ENCODE data around the gene CCDC187.

The CCDC187 gene

DNA sequence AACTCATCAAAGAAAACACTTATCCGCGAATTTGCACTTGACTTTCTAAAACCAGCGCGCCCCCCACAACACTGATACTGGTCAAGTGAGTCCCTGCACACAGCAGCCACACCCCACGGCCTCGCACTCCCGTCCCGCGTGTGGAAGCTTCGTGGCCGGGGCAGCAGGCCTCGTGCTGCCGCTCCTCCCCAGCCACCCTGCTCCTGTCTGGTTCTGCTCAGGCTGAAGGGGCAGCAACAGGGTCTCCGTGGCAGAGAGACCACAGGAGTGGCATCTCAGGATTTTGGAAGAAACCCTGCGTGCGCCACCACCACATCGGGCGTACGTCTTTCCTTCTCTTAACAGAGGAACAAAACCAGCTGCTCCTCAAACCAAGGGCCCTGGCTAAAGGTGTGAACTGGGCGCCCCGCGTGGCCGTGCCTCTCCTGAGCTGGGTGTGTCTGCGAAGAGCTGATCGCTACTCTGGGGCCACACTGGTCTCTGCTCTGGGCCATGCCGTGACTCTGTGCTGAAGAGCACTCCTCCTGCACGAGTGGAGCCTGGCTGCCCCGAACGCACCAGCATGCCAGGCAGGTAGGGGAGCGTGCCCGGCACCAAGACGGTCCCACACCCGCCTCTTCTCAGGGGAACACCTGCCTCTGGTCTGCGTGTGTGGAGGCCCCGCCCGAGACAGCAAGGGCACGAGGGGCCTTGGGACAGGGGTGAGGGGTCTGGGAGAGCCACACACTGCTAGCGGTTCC, 81.6 kb downstream of the CCDC187 start:
- no peak overlapping the region for H3K9ac ChIP-seq (ENCODE audit: low read depth in 1 of 2, low read length in 2 of 2)
- H3K27me3 ChIP-seq (ENCODE audit: control insufficient read depth in 1 of 2, insufficient read depth in 2 of 2, low read length in 2 of 2): no peaks in the 10 kb centered on the region
- peaks cover 3 to 49% of the 10 kb centered on the region in 2 donors for H3K36me3 ChIP-seq (ENCODE audit: control insufficient read depth in 1 of 2, insufficient read depth in 2 of 2, low read length in 2 of 2)
- H3K4me1 ChIP-seq (ENCODE audit: control insufficient read depth in 1 of 2, insufficient read depth in 2 of 2, low read length in 2 of 2): no peaks in the 10 kb centered on the region
- H3K9me3 ChIP-seq (ENCODE audit: control insufficient read depth in 1 of 2, low read length in 2 of 2): no peaks in the 10 kb centered on the region
- H3K4me3 ChIP-seq (ENCODE audit: low read depth in 1 of 2, low read length in 2 of 2): no peak overlapping the region
- no peak overlapping the region for H3K27ac ChIP-seq (ENCODE audit: low read depth, low read length)

DNA sequence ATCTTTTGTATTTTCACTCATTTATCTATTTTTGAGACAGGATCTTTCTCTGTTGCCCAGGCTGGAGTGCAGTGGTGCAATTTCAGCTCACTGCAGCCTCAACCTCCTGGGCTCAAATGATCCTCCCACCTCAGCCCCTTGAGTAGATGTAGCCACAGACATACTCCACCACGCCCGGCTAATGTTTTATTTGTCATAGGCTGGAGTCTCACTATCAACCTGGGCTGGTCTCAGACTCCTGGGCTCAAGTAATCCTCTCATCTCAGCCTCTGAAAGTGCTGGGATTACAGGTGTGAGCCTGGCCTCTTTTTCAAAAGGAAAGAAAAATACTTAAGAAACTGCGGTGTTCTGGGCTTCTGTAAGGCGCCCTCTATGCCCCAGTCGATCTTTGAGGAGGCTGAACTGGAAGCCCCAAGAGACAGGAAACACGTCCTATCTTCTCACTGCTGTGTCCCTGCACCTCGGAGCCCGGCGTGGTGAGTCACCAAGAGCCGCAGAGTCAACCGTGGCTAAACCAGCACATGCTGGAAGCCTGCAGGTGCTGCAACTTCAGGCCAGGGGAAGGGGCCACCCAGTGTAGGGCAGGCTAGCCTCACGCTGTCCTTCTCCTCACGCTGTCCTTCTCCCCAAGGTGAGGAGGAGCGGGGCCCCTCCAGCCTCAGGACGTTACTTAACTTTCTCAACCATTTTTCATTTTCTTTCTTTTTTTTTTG, 83.7 kb downstream of the CCDC187 start:
- Histone ChIP-seq H3K4me3 (ENCODE audit: low read depth in 1 of 2, low read length in 2 of 2) (no peak overlapping the region), H3K27ac (ENCODE audit: low read depth, low read length) (no peak overlapping the region), H3K27me3 (ENCODE audit: control insufficient read depth in 1 of 2, insufficient read depth in 2 of 2, low read length in 2 of 2) (no peaks in the 10 kb centered on the region), H3K4me1 (ENCODE audit: control insufficient read depth in 1 of 2, insufficient read depth in 2 of 2, low read length in 2 of 2) (no peaks in the 10 kb centered on the region), H3K36me3 (ENCODE audit: control insufficient read depth in 1 of 2, insufficient read depth in 2 of 2, low read length in 2 of 2) (peaks cover 3 to 52% of the 10 kb centered on the region in 2 donors), H3K9me3 (ENCODE audit: control insufficient read depth in 1 of 2, low read length in 2 of 2) (no peaks in the 10 kb centered on the region), H3K9ac (ENCODE audit: low read depth in 1 of 2, low read length in 2 of 2) (no peak overlapping the region)

DNA sequence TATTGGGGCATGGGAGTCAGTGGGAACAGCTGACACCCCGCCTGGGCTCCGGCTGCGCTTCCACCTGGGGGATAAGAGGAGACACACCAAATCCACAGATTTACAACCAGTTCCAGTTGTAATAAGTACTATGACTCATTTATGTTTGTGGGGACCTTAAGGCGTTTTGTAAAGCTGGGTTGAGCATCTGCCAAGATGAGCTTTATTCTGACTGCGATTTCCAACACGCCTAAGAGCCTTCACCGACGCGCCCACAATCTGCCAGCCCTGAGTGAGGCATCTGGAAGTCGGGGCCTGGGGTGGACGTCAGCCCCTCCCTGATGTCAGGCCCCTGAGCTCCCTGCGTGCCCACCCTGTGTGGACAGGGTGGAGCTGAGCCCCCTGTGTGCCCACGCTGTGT, 84.6 kb downstream of the CCDC187 start:
- no peak overlapping the region for H3K4me3 ChIP-seq (ENCODE audit: low read depth in 1 of 2, low read length in 2 of 2)
- H3K9me3 ChIP-seq (ENCODE audit: control insufficient read depth in 1 of 2, low read length in 2 of 2): no peaks in the 10 kb centered on the region
- no peak overlapping the region for H3K27ac ChIP-seq (ENCODE audit: low read depth, low read length)
- no peak overlapping the region for H3K9ac ChIP-seq (ENCODE audit: low read depth in 1 of 2, low read length in 2 of 2)
- peaks cover 11 to 57% of the 10 kb centered on the region in 2 donors for H3K36me3 ChIP-seq (ENCODE audit: control insufficient read depth in 1 of 2, insufficient read depth in 2 of 2, low read length in 2 of 2)
- no peaks in the 10 kb centered on the region for H3K4me1 ChIP-seq (ENCODE audit: control insufficient read depth in 1 of 2, insufficient read depth in 2 of 2, low read length in 2 of 2)
- no peaks in the 10 kb centered on the region for H3K27me3 ChIP-seq (ENCODE audit: control insufficient read depth in 1 of 2, insufficient read depth in 2 of 2, low read length in 2 of 2)

DNA sequence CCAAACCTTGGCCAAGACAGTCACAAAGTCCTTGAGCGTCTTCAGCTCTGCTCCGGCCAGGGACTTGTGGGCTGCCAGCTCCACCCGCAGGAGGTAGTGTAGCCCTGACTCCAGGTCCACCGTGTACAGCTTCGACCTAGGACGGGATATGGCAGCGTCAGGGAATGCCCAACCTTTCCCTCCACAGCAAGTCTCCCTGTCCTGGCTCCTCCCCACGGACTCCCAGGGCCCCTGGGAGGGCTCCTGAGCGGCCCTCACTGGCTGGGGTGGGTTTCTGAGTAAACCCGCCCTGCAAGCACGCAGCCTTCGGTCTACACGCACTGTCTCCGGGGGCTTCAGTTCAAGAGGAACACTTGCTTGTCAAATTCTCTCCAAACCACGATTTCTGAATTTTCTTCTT, 85.2 kb downstream of the CCDC187 start:
- no peak overlapping the region for H3K27ac ChIP-seq (ENCODE audit: low read depth, low read length)
- no peaks in the 10 kb centered on the region for H3K4me1 ChIP-seq (ENCODE audit: control insufficient read depth in 1 of 2, insufficient read depth in 2 of 2, low read length in 2 of 2)
- peaks cover 11 to 57% of the 10 kb centered on the region in 2 donors for H3K36me3 ChIP-seq (ENCODE audit: control insufficient read depth in 1 of 2, insufficient read depth in 2 of 2, low read length in 2 of 2)
- H3K27me3 ChIP-seq (ENCODE audit: control insufficient read depth in 1 of 2, insufficient read depth in 2 of 2, low read length in 2 of 2): no peaks in the 10 kb centered on the region
- no peak overlapping the region for H3K4me3 ChIP-seq (ENCODE audit: low read depth in 1 of 2, low read length in 2 of 2)
- H3K9ac ChIP-seq (ENCODE audit: low read depth in 1 of 2, low read length in 2 of 2): no peak overlapping the region
- no peaks in the 10 kb centered on the region for H3K9me3 ChIP-seq (ENCODE audit: control insufficient read depth in 1 of 2, low read length in 2 of 2)

- Histone ChIP-seq H3K36me3 (ENCODE audit: control insufficient read depth in 1 of 2, insufficient read depth in 2 of 2, low read length in 2 of 2) (peaks cover 9 to 57% of the 10 kb centered on the region in 2 donors), H3K9ac (ENCODE audit: low read depth in 1 of 2, low read length in 2 of 2) (no peak overlapping the region), H3K27me3 (ENCODE audit: control insufficient read depth in 1 of 2, insufficient read depth in 2 of 2, low read length in 2 of 2) (no peaks in the 10 kb centered on the region), H3K9me3 (ENCODE audit: control insufficient read depth in 1 of 2, low read length in 2 of 2) (no peaks in the 10 kb centered on the region), H3K27ac (ENCODE audit: low read depth, low read length) (no peak overlapping the region), H3K4me1 (ENCODE audit: control insufficient read depth in 1 of 2, insufficient read depth in 2 of 2, low read length in 2 of 2) (no peaks in the 10 kb centered on the region), H3K4me3 (ENCODE audit: low read depth in 1 of 2, low read length in 2 of 2) (no peak overlapping the region)
Measured at GRCh38 chr9:136218271-136218670, 85.6 kb downstream of the CCDC187 start.

DNA sequence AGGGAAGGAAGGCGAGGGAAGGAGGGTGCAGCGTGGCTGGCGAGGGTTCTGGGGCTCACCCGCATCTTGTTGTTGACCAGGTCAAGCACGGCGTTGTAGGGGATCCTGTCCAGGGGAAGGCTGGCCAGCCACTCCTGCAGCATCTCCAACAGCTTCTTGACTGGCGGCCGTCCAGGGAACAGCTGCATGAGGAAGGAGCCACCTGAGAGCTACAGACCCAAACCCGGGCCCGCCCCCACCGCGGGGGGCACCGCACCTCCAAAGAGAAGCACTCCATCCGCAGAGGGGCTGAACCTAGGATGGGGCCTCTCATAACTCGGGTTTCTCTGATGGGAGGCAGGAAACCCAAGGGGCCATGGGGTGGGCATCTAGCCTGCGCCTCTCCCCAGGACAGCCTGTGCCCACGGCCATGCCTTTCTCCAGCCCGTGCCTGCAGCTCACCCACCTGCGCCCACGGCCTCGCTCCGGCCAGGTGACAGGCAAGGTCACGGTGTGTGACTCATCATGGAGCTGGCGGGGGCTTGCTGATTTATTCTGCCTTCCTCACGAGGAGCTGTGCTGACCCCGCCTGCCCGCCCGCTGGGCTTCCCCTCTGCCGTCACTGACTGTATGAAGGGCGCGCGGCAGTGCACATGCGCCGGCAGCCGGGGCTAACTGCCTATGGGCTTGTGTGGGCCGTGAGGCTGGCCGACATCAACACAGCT, 87.2 kb downstream of the CCDC187 start:
- Histone ChIP-seq H3K36me3 (ENCODE audit: control insufficient read depth in 1 of 2, insufficient read depth in 2 of 2, low read length in 2 of 2) (peaks cover 13 to 46% of the 10 kb centered on the region in 2 donors), H3K4me1 (ENCODE audit: control insufficient read depth in 1 of 2, insufficient read depth in 2 of 2, low read length in 2 of 2) (no peaks in the 10 kb centered on the region), H3K9ac (ENCODE audit: low read depth in 1 of 2, low read length in 2 of 2) (no peak overlapping the region), H3K27ac (ENCODE audit: low read depth, low read length) (no peak overlapping the region), H3K9me3 (ENCODE audit: control insufficient read depth in 1 of 2, low read length in 2 of 2) (no peaks in the 10 kb centered on the region), H3K27me3 (ENCODE audit: control insufficient read depth in 1 of 2, insufficient read depth in 2 of 2, low read length in 2 of 2) (no peaks in the 10 kb centered on the region), H3K4me3 (ENCODE audit: low read depth in 1 of 2, low read length in 2 of 2) (no peak overlapping the region)

DNA sequence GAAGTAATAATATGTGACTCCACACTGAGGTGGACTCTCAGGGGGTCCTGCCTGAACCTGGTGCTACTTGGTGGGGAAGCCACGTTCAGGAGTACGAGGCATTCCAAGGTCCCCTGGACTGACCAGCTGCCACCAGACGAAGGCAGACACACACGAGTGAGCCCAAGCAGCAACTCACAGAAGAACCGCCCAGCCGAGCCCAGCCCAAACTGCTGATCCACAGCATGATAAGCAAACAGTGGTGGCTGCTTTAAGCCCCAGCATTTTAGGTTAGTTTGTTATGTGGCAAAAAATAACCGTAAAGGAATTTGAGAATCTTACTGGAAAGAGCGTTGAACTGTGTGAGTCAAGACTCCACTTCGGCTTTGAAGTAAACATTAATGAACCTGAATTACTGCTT, 90.2 kb downstream of the CCDC187 start:
- H3K27me3 ChIP-seq (ENCODE audit: control insufficient read depth in 1 of 2, insufficient read depth in 2 of 2, low read length in 2 of 2): no peaks in the 10 kb centered on the region
- H3K9me3 ChIP-seq (ENCODE audit: control insufficient read depth in 1 of 2, low read length in 2 of 2): no peaks in the 10 kb centered on the region
- H3K4me1 ChIP-seq (ENCODE audit: control insufficient read depth in 1 of 2, insufficient read depth in 2 of 2, low read length in 2 of 2): no peaks in the 10 kb centered on the region
- no peak overlapping the region for H3K27ac ChIP-seq (ENCODE audit: low read depth, low read length)
- H3K36me3 ChIP-seq (ENCODE audit: control insufficient read depth in 1 of 2, insufficient read depth in 2 of 2, low read length in 2 of 2): peaks cover 17 to 51% of the 10 kb centered on the region in 2 donors
- H3K9ac ChIP-seq (ENCODE audit: low read depth in 1 of 2, low read length in 2 of 2): no peak overlapping the region
- no peak overlapping the region for H3K4me3 ChIP-seq (ENCODE audit: low read depth in 1 of 2, low read length in 2 of 2)

GRCh38 chr9:136212345-136212950, 91.4 kb downstream of the CCDC187 start:
- no peak overlapping the region for H3K9ac ChIP-seq (ENCODE audit: low read depth in 1 of 2, low read length in 2 of 2)
- no peaks in the 10 kb centered on the region for H3K4me1 ChIP-seq (ENCODE audit: control insufficient read depth in 1 of 2, insufficient read depth in 2 of 2, low read length in 2 of 2)
- no peak overlapping the region for H3K4me3 ChIP-seq (ENCODE audit: low read depth in 1 of 2, low read length in 2 of 2)
- H3K27me3 ChIP-seq (ENCODE audit: control insufficient read depth in 1 of 2, insufficient read depth in 2 of 2, low read length in 2 of 2): no peaks in the 10 kb centered on the region
- H3K36me3 ChIP-seq (ENCODE audit: control insufficient read depth in 1 of 2, insufficient read depth in 2 of 2, low read length in 2 of 2): peaks cover 17 to 46% of the 10 kb centered on the region in 2 donors
- no peaks in the 10 kb centered on the region for H3K9me3 ChIP-seq (ENCODE audit: control insufficient read depth in 1 of 2, low read length in 2 of 2)
- no peak overlapping the region for H3K27ac ChIP-seq (ENCODE audit: low read depth, low read length)

DNA sequence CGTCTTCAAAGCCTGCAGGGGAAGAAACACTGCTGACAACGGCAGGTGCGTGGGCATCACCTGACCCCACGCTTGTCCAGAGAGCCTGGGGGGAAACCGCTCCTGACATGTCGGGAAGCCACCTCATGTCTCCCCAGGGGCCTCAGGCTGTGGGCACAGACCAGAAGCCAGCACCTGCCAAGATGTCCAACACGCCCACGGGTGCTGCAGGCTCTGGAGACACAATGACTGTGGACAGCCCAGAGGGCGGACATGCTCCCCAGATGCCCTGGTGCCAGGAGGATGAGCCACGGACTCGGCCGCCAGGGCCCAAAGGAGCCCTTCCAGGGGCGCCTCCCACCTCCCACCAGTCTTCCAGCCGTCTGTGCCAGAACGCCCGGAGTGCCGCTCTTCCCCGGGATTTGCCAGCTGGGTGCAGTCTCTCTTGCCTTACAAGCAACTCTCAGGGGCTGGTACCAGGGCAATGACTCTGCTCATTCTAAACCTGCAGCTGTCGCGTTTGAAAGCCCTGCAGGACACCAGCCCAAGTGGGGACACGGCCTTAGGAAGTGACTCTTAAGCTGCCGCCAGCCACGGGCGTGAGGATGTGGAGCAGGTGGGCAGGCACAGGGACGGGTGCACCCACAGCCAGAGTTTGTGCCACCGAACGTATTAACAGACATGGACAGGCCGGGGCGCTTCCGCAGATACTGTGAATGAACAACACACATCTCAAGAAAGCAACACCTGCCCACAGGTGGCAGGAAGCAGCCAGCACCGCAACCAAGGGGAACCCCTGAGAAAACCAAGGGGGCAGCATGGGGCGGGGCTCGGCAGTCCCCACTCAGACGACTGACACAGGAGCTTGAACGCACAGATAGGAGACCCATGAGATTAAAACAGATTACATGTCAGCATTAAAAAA, 92.2 kb downstream of the CCDC187 start:
- Histone ChIP-seq H3K36me3 (ENCODE audit: control insufficient read depth in 1 of 2, insufficient read depth in 2 of 2, low read length in 2 of 2) (peaks cover 17 to 46% of the 10 kb centered on the region in 2 donors), H3K9me3 (ENCODE audit: control insufficient read depth in 1 of 2, low read length in 2 of 2) (no peaks in the 10 kb centered on the region), H3K27ac (ENCODE audit: low read depth, low read length) (no peak overlapping the region), H3K4me3 (ENCODE audit: low read depth in 1 of 2, low read length in 2 of 2) (no peak overlapping the region), H3K9ac (ENCODE audit: low read depth in 1 of 2, low read length in 2 of 2) (no peak overlapping the region), H3K4me1 (ENCODE audit: control insufficient read depth in 1 of 2, insufficient read depth in 2 of 2, low read length in 2 of 2) (no peaks in the 10 kb centered on the region), H3K27me3 (ENCODE audit: control insufficient read depth in 1 of 2, insufficient read depth in 2 of 2, low read length in 2 of 2) (no peaks in the 10 kb centered on the region)
